Mesenchymal stem cell (in vitro differentiated cells and primary cell): ENCODE results near the gene TRAF1.

Source experiments
- DNase-seq: peaks from one replicate; pipeline ENCODE4 v3.0.0-alpha.2; 2013
- H2AFZ ChIP-seq: one replicate; pipeline ENCODE4 v1.6.1; 2013; ENCODE audit warnings: low read depth, mild to moderate bottlenecking, control low read depth, inconsistent platforms, low read length, moderate library complexity
- H2AK5ac ChIP-seq: 2 replicates; pipeline ENCODE4 v1.6.1; 2013; ENCODE audit warnings: low read length, moderate library complexity, mild to moderate bottlenecking, inconsistent platforms; ENCODE audit not compliant: severe bottlenecking
- H2BK120ac ChIP-seq: one replicate; pipeline ENCODE4 v1.6.1; 2013; ENCODE audit warnings: low read depth, mild to moderate bottlenecking, inconsistent platforms, low read length, moderate library complexity
- H2BK12ac ChIP-seq, 2 experiments: one replicate each; pipeline ENCODE4 v1.6.1; 2013; ENCODE audit warnings: inconsistent platforms in 2 of 2, low read length in 2 of 2, mild to moderate bottlenecking in 2 of 2, moderate library complexity in 2 of 2, control low read depth in 1 of 2
- H2BK15ac ChIP-seq: one replicate; pipeline ENCODE4 v1.6.1; 2013; ENCODE audit warnings: mild to moderate bottlenecking, low read depth, inconsistent platforms; ENCODE audit not compliant: poor library complexity, severe bottlenecking
- H2BK5ac ChIP-seq: 2 replicates; pipeline ENCODE4 v1.6.1; 2013; ENCODE audit warnings: low read depth, mild to moderate bottlenecking, low read length, control low read depth, inconsistent platforms; ENCODE audit not compliant: poor library complexity, severe bottlenecking
- H3K14ac ChIP-seq, 2 experiments: one replicate each; pipeline ENCODE4 v1.6.1; 2013; ENCODE audit warnings: inconsistent platforms in 2 of 2, low read length in 2 of 2, control low read depth in 1 of 2, mild to moderate bottlenecking in 1 of 2, moderate library complexity in 1 of 2
- H3K18ac ChIP-seq, 2 experiments: one replicate each; pipeline ENCODE4 v1.6.1; 2013; ENCODE audit warnings: inconsistent platforms in 2 of 2, low read length in 2 of 2, control low read depth in 1 of 2, low read depth in 1 of 2, mild to moderate bottlenecking in 1 of 2
- H3K23ac ChIP-seq, 2 experiments: one replicate each; pipeline ENCODE4 v1.6.1; 2013; ENCODE audit warnings: inconsistent platforms in 2 of 2, low read length in 2 of 2, mild to moderate bottlenecking in 2 of 2, moderate library complexity in 2 of 2, control low read depth in 1 of 2
- H3K27ac ChIP-seq: 2 replicates; pipeline ENCODE4 v1.5.1; 2013; ENCODE audit warnings: mild to moderate bottlenecking, moderate library complexity, low read length, control low read depth, inconsistent platforms; ENCODE audit not compliant: poor library complexity, severe bottlenecking
- H3K27me3 ChIP-seq, 2 experiments: 2 replicates each; pipeline versions ENCODE4 v1.6.1 to v1.7.0; 2013; ENCODE audit warnings: low read length in 2 of 2, mild to moderate bottlenecking in 2 of 2, moderate library complexity in 2 of 2, control low read depth in 1 of 2, inconsistent platforms in 1 of 2; ENCODE audit not compliant: control insufficient read depth in 1 of 2, insufficient read depth in 1 of 2
- H3K36me3 ChIP-seq, 2 experiments: 2 replicates each; pipeline versions ENCODE4 v1.6.1 to v1.7.0; 2013; ENCODE audit warnings: low read length in 2 of 2, control low read depth in 1 of 2, inconsistent platforms in 1 of 2, low read depth in 1 of 2, mild to moderate bottlenecking in 1 of 2; ENCODE audit not compliant: insufficient read depth in 2 of 2, control insufficient read depth in 1 of 2
- H3K4ac ChIP-seq, 2 experiments: one replicate each; pipeline ENCODE4 v1.6.1; 2013; ENCODE audit warnings: inconsistent platforms in 2 of 2, low read length in 2 of 2, mild to moderate bottlenecking in 2 of 2, moderate library complexity in 2 of 2, control low read depth in 1 of 2, low read depth in 1 of 2
- H3K4me1 ChIP-seq: 2 replicates; pipeline ENCODE4 v1.6.1; 2013; ENCODE audit warnings: low read depth, low read length, control low read depth; ENCODE audit not compliant: control insufficient read depth, insufficient read depth
- H3K4me2 ChIP-seq: 2 replicates; pipeline ENCODE4 v1.6.1; 2013; ENCODE audit warnings: low read length, mild to moderate bottlenecking, inconsistent platforms; ENCODE audit not compliant: poor library complexity, severe bottlenecking
- H3K4me3 ChIP-seq, 2 experiments: 2 replicates each; pipeline versions ENCODE4 v1.5.1 to v1.7.0; 2013; ENCODE audit warnings: low read length in 2 of 2, mild to moderate bottlenecking in 2 of 2, control low read depth in 1 of 2, low read depth in 1 of 2; ENCODE audit not compliant: insufficient read depth in 1 of 2
- H3K79me1 ChIP-seq: replicated peaks from 2 replicates; pipeline ENCODE4 v1.6.1; 2013; ENCODE audit warnings: mild to moderate bottlenecking, control low read depth, low read length, inconsistent platforms; ENCODE audit not compliant: poor library complexity, severe bottlenecking
- H3K9ac ChIP-seq: 2 replicates; pipeline ENCODE4 v1.7.0; 2013; ENCODE audit warnings: mild to moderate bottlenecking, low read length, moderate library complexity
- H3K9me3 ChIP-seq: 2 replicates; pipeline ENCODE4 v1.7.0; 2013; ENCODE audit warnings: mild to moderate bottlenecking, low read length; ENCODE audit not compliant: control insufficient read depth
- H4K8ac ChIP-seq: one replicate; pipeline ENCODE4 v1.6.1; 2013; ENCODE audit warnings: inconsistent platforms, mild to moderate bottlenecking, low read length, moderate library complexity
- H4K91ac ChIP-seq: one replicate; pipeline ENCODE4 v1.6.1; 2013; ENCODE audit warnings: mild to moderate bottlenecking, low read length, inconsistent platforms
- WGBS: methylation state at CpG from one replicate; pipeline ENCODE4 v1.1.7; 2013; ENCODE audit warnings: mixed read lengths; 5-methylcytosine and 5-hydroxymethylcytosine counted together

Gene TRAF1

DNA sequence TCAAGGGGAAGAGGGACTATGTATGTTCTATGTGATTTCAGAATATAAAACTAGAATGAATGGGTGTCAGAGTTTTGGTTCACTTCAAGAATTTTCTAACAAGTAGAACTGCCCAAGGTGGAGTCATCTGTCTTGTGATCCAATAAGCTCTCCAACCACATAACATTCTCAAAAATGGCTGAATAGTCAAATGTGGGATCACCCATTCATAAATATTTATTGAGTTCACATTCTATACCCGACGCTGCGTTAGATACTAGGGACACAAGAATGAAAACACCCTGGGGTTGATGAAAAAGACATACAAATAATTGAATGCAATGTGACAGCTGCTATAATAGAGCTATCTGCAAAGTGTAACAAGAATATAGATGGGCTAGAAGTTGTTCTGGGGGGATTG lies 35.3 kb upstream of the TRAF1 start:
- peaks cover 0 to 16% of the 10 kb centered on the region in 2 experiments for H3K36me3 ChIP-seq
- 91% methylated on average over 3 of the region's 3 CpGs for WGBS
- H3K23ac ChIP-seq = no peak overlapping the region
- H3K79me1 ChIP-seq = no peaks in the 10 kb centered on the region
- no peak overlapping the region for H3K4me2 ChIP-seq
- H2BK15ac ChIP-seq = no peak overlapping the region
- H2BK120ac ChIP-seq = no peak overlapping the region
- no peak overlapping the region for H3K4ac ChIP-seq
- no peak for DNase-seq
- H2BK5ac ChIP-seq = no peak overlapping the region
- no peak overlapping the region for H2AFZ ChIP-seq
- no peaks in the 10 kb centered on the region for H3K9me3 ChIP-seq
- no peak overlapping the region for H4K8ac ChIP-seq
- no peaks in the 10 kb centered on the region for H3K27me3 ChIP-seq
- no peak overlapping the region for H4K91ac ChIP-seq
- no peak overlapping the region for H2AK5ac ChIP-seq
- no peak overlapping the region for H3K27ac ChIP-seq
- no peaks in the 10 kb centered on the region for H3K4me1 ChIP-seq
- no peak overlapping the region for H3K9ac ChIP-seq
- H2BK12ac ChIP-seq = no peak overlapping the region
- H3K18ac ChIP-seq = no peak overlapping the region
- no peak overlapping the region for H3K14ac ChIP-seq
- no peak overlapping the region for H3K4me3 ChIP-seq

DNA sequence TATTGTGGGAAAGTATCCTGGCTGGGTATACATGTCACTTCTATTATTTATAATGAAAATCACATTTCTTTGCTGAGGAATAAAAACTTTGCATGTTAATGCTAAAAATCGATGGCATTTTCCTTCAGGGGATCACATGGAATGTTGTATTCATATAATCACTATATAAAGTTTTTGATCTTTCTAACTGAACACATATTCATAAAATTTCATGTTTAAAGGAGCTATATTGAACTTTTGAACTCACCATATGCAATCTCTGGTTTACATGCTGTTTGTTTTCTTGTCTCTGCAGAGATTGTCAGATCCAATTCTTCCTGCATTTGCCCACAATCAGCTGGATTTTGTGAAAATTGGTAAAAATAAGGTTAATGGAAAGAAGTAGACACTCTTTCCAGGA lies 33.4 kb upstream of the TRAF1 start:
- Histone ChIP-seq H3K27ac (no peak overlapping the region), H4K8ac (no peak overlapping the region), H3K23ac (no peak overlapping the region), H2BK12ac (no peak overlapping the region), H3K4me2 (no peak overlapping the region), H3K18ac (no peak overlapping the region), H2BK15ac (no peak overlapping the region), H3K27me3 (no peaks in the 10 kb centered on the region), H2AK5ac (no peak overlapping the region), H3K36me3 (peaks cover 0 to 16% of the 10 kb centered on the region in 2 experiments), H3K14ac (no peak overlapping the region), H2BK5ac (no peak overlapping the region), H2BK120ac (no peak overlapping the region), H3K4ac (no peak overlapping the region), H3K9me3 (no peaks in the 10 kb centered on the region), H3K9ac (no peak overlapping the region), H4K91ac (no peak overlapping the region), H2AFZ (no peak overlapping the region), H3K79me1 (no peaks in the 10 kb centered on the region), H3K4me1 (no peaks in the 10 kb centered on the region), H3K4me3 (no peak overlapping the region)
- WGBS = no CpG with 5 or more reads among the region's 1 CpG
- DNase-seq = no peak

DNA sequence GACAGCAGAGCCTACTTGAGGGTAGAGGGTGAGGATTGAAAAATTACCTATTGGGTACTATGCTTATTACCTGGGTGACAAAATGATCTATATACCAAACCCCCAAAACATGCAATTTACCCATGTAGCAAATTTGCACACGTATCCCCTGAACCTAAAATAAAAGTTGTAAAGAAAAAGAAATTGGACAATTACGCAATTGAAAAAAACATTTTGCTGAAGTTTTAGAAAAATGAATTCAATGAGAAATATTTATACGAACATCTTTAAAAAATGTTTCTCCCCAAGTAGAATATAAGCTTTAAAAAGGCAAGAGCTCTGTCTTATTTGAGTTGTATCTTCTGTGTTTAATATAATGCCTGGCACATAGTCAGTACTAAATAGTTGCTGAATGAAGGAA lies 30.3 kb upstream of the TRAF1 start:
- no peak overlapping the region for H3K18ac ChIP-seq
- no peak overlapping the region for H2BK12ac ChIP-seq
- H3K27ac ChIP-seq = no peak overlapping the region
- H3K23ac ChIP-seq = no peak overlapping the region
- no peak overlapping the region for H3K4ac ChIP-seq
- WGBS = no CpG with 5 or more reads among the region's 3 CpGs
- peaks cover 0 to 10% of the 10 kb centered on the region in 2 experiments for H3K36me3 ChIP-seq
- H3K4me1 ChIP-seq = peaks cover 2% of the 10 kb centered on the region
- no peak overlapping the region for H3K14ac ChIP-seq
- no peak overlapping the region for H2BK15ac ChIP-seq
- H3K27me3 ChIP-seq = no peaks in the 10 kb centered on the region
- H2BK120ac ChIP-seq = no peak overlapping the region
- H2AFZ ChIP-seq = no peak overlapping the region
- no peak overlapping the region for H4K8ac ChIP-seq
- H3K79me1 ChIP-seq = no peaks in the 10 kb centered on the region
- no peak for DNase-seq
- H4K91ac ChIP-seq = no peak overlapping the region
- no peak overlapping the region for H2BK5ac ChIP-seq
- no peaks in the 10 kb centered on the region for H3K9me3 ChIP-seq
- no peak overlapping the region for H3K4me3 ChIP-seq
- H3K9ac ChIP-seq = no peak overlapping the region
- H3K4me2 ChIP-seq = no peak overlapping the region
- H2AK5ac ChIP-seq = no peak overlapping the region

DNA sequence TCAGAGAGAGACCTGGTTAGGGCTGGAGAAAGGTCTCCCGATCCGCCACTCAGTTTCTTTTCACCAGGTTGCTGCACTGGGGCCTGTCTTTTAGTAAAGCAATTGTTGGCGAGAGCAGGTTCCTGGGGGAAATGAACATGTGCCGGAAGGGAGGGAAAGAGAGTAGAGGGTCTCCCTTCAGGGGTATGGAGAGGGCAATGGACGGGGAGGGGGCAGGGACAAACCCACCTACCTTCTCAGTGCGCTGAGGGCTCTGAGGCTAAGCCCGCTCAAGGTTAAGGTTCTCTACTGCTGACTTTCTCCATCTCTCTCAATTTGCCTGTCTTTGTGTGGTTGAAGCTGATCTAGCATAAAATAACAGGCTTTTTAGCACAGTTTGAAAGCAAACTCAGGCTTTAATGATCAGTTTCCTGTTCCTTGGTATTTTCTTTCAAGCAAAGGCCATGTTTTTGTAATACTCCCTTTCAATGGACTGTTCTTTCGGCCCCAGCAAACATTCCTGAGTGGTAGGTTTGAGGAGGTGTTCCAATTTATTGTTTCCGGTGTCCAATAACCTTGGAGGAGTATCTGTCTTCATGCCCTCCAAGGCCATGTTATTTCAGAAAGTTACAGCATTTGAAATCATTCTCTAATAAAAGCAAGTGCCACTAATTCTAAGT lies 25.5 kb upstream of the TRAF1 start:
- no peak for DNase-seq
- Histone ChIP-seq H3K27me3 (no peaks in the 10 kb centered on the region), H2AK5ac (no peak overlapping the region), H3K36me3 (peaks cover 0 to 4% of the 10 kb centered on the region in 2 experiments), H2AFZ (no peak overlapping the region), H3K9ac (no peak overlapping the region), H3K14ac (no peak overlapping the region), H3K4me2 (no peak overlapping the region), H2BK120ac (no peak overlapping the region), H3K79me1 (no peaks in the 10 kb centered on the region), H2BK5ac (no peak overlapping the region), H3K18ac (no peak overlapping the region), H3K27ac (peak overlapping the region; percentile 30), H4K8ac (no peak overlapping the region), H2BK15ac (no peak overlapping the region), H3K9me3 (no peaks in the 10 kb centered on the region), H3K4me3 (no peak overlapping the region), H2BK12ac (no peak overlapping the region), H3K23ac (no peak overlapping the region), H3K4me1 (peaks cover 5% of the 10 kb centered on the region), H4K91ac (no peak overlapping the region), H3K4ac (no peak overlapping the region)
- 88% methylated on average over 6 of the region's 9 CpGs for WGBS
